ENCODE data around the gene CENPQ.

DNA sequence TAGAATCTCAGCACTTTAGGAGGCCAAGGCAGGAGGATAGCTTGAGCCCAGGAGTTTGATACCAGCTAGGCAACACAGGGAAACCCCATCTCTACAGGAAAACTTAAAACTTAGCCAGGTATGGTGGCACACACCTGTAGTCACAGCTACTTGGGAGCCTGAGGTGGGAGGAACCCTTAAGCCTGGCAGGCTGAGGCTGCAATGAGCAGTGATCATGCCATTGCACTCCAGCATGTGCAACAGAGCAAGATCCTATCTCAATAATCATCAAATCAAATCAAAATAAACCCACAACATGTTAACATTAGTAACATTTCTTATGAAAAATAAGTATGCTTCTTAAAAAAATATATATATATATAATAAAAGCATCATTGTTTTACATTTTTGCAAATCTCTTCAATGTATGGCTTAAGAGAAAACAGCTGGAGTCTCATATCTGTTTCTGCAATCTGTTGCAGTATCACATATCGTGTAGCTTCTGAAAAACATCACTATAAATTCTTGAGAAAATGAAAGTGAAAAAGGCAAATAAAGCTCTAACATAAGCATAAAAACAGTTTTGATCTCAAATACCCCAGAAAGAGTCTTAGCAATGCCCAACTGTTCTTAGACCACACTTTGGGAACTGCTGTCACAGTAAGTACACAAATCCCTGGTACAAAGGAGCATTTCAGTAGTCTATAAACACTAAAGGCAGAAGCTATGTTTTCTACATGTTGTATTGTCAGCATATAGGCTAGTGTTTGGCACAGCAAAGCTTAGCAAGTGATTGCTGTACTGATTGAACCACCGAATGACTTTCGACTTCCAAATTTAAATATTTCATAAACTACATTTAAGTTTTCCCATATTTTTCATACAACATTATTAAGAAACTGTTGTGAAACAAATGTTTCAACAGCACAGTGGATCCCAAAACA is 8.1 kb upstream of the CENPQ start:
- no peak for TF ChIP-seq POLR2A (IDR thresholded peaks at IDR 0.05; ENCODE audit: low read length)
- TF ChIP-seq GATA1 (IDR thresholded peaks at IDR 0.05; ENCODE audit: low read depth, low read length), result no peak
